Right atrium auricular region (tissue), 2 donors: Measurements from ENCODE around the gene CCDC172. TPM values are rescaled to one million over a fixed set of nuclear protein-coding genes. Genes with fewer than 3 reads are reported as not detected.

Experiments
- DNase-seq: peaks from one replicate; pipeline ENCODE4 v3.0.0-alpha.2; 2019; ENCODE audit warnings: low spot score
- H3K27ac ChIP-seq, 2 donors: fragments of 200-600 bp; sonication (generic); 1 replicate in 1 of 2; 2 replicates in 1 of 2; pipeline ENCODE4 v1.5.1; 2016 to 2019
- H3K27me3 ChIP-seq, 2 donors: fragments of 200-600 bp; sonication (generic); one replicate each; pipeline versions ENCODE4 v1.5.1 to v1.6.0; 2017 to 2019
- H3K36me3 ChIP-seq: fragments of 200-600 bp; sonication (generic); one replicate; pipeline ENCODE4 v1.5.1; 2016
- H3K4me1 ChIP-seq, 2 donors: fragments of 200-600 bp; sonication (generic); one replicate each; pipeline versions ENCODE4 v1.5.1 to v1.6.0; 2017 to 2019
- H3K4me3 ChIP-seq, 2 donors: fragments of 200-600 bp; sonication (generic); 1 replicate in 1 of 2; 2 replicates in 1 of 2; pipeline ENCODE4 v1.5.1; 2017 to 2019; ENCODE audit warnings: mild to moderate bottlenecking in 1 of 2, moderate library complexity in 1 of 2
- H3K9me3 ChIP-seq, 2 donors: fragments of 200-600 bp; sonication (generic); one replicate each; pipeline ENCODE4 v1.5.1; 2019
- total RNA-seq, 2 donors: library from RNA; depleted of rRNA; stranded (reverse); fragments of >200 nt; gene quantifications; one replicate each; pipeline ENCODE4 v1.1.0, GENCODE V29; 2016
- TF ChIP-seq, protein P1 (sequence below), 2 donors: fragments of 200-600 bp; sonication (generic); IDR thresholded peaks; one replicate each; pipeline ENCODE4 v1.5.1; 2019; ENCODE audit warnings: antibody characterized with exemption in 2 of 2

The CCDC172 gene
- total RNA-seq, 2 donors from 2014 or later, result not detected

- H3K27ac ChIP-seq, result no peak overlapping the region
- H3K4me1 ChIP-seq, result no peaks in the 10 kb centered on the region
- TF ChIP-seq, protein P1, sequence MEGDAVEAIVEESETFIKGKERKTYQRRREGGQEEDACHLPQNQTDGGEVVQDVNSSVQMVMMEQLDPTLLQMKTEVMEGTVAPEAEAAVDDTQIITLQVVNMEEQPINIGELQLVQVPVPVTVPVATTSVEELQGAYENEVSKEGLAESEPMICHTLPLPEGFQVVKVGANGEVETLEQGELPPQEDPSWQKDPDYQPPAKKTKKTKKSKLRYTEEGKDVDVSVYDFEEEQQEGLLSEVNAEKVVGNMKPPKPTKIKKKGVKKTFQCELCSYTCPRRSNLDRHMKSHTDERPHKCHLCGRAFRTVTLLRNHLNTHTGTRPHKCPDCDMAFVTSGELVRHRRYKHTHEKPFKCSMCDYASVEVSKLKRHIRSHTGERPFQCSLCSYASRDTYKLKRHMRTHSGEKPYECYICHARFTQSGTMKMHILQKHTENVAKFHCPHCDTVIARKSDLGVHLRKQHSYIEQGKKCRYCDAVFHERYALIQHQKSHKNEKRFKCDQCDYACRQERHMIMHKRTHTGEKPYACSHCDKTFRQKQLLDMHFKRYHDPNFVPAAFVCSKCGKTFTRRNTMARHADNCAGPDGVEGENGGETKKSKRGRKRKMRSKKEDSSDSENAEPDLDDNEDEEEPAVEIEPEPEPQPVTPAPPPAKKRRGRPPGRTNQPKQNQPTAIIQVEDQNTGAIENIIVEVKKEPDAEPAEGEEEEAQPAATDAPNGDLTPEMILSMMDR (IDR thresholded peaks at IDR 0.05), result no peak
- no peak overlapping the region for H3K4me3 ChIP-seq
- DNase-seq, result no peak
- no peaks in the 10 kb centered on the region for H3K9me3 ChIP-seq
- no peaks in the 10 kb centered on the region for H3K27me3 ChIP-seq
- no peaks in the 10 kb centered on the region for H3K36me3 ChIP-seq
Observed at GRCh38 chr10:116402858-116403257, 78.6 kb downstream of the CCDC172 start.

GRCh38 chr10:116403740-116404250 is 79.5 kb downstream of the CCDC172 start:
- H3K4me1 ChIP-seq, result no peaks in the 10 kb centered on the region
- DNase-seq, result no peak
- H3K9me3 ChIP-seq, result no peaks in the 10 kb centered on the region
- no peaks in the 10 kb centered on the region for H3K36me3 ChIP-seq
- no peak overlapping the region for H3K27ac ChIP-seq
- TF ChIP-seq, protein P1 (IDR thresholded peaks at IDR 0.05), result no peak
- no peaks in the 10 kb centered on the region for H3K27me3 ChIP-seq
- no peak overlapping the region for H3K4me3 ChIP-seq

GRCh38 chr10:116408719-116409118 is 84.5 kb downstream of the CCDC172 start:
- H3K4me3 ChIP-seq, result no peak overlapping the region
- H3K27me3 ChIP-seq, result no peaks in the 10 kb centered on the region
- DNase-seq, result no peak
- no peaks in the 10 kb centered on the region for H3K4me1 ChIP-seq
- no peaks in the 10 kb centered on the region for H3K36me3 ChIP-seq
- TF ChIP-seq, protein P1 (IDR thresholded peaks at IDR 0.05), result no peak
- no peak overlapping the region for H3K27ac ChIP-seq
- H3K9me3 ChIP-seq, result no peaks in the 10 kb centered on the region

- Histone ChIP-seq H3K27me3 (no peaks in the 10 kb centered on the region), H3K9me3 (no peaks in the 10 kb centered on the region), H3K27ac (no peak overlapping the region), H3K36me3 (no peaks in the 10 kb centered on the region), H3K4me1 (no peaks in the 10 kb centered on the region), H3K4me3 (no peak overlapping the region)
- DNase-seq, result no peak
- TF ChIP-seq, protein P1 (IDR thresholded peaks at IDR 0.05), result no peak
Observed at GRCh38 chr10:116410351-116410750, 86.1 kb downstream of the CCDC172 start.

- Histone ChIP-seq H3K27me3 (no peaks in the 10 kb centered on the region), H3K9me3 (no peaks in the 10 kb centered on the region), H3K27ac (no peak overlapping the region), H3K4me1 (no peaks in the 10 kb centered on the region), H3K4me3 (no peak overlapping the region), H3K36me3 (no peaks in the 10 kb centered on the region)
- DNase-seq, result no peak
- TF ChIP-seq, protein P1 (IDR thresholded peaks at IDR 0.05), result no peak
Observed at GRCh38 chr10:116417821-116418220, 93.6 kb downstream of the CCDC172 start.

DNA sequence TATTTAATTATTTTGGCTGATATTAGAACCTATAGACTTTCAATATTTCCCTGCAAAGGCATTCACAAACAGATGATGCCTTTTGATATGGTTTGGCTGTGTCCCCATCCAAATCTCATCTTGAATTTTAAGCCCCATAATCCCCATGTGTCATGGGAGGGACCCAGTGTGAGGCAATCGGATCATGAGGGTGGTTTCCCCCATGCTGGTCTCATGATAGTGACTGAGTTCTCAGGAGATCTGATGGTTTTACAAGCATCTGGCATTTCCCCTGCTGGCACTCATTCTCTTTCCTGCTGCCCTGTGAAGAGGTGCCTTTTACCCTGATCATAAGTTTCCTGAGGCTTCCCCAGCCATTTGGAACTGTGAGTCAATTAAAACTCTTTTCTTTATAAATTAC is 94.1 kb downstream of the CCDC172 start:
- Histone ChIP-seq H3K4me3 (no peak overlapping the region), H3K36me3 (no peaks in the 10 kb centered on the region), H3K4me1 (no peaks in the 10 kb centered on the region), H3K27me3 (no peaks in the 10 kb centered on the region), H3K9me3 (no peaks in the 10 kb centered on the region), H3K27ac (no peak overlapping the region)
- no peak for DNase-seq
- TF ChIP-seq, protein P1 (IDR thresholded peaks at IDR 0.05), result no peak
